NCI-H128 (cell line): ENCODE measurements around the gene GOLGA6C.
"Not testable (repeated sequence)": the region's sequence is repeated elsewhere in the genome, so short reads cannot be mapped to it uniquely, and the experiment has no call there.

ENCODE experiments used
- DNase-seq: peaks from one replicate; lab custom pipeline; 2025; ENCODE audit not compliant: unreplicated experiment; lab: John Stamatoyannopoulos, UW

The GOLGA6C gene

DNA sequence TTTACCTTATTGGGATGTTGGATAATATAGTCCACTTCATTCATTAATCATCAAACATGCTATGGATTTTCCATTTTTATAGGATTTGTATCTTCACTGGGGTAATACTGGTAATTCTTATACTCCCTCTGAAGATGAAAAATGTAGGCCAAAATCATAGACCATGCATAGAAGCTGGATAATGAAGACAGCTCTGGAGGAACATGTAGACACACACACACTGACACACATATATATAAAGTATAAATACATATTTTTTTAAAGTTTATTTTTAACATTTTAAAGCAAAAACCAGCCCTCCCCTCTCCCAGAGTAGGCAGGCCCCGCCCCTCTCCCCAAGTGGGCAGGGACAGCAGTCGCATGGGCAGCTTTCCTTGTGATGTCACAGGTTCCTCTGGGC lies at the start of gene GOLGA6C:
Gene GOLGA6C, plus strand, starts transcription at position 301 of the 400 bp plus-strand sequence. CDS start 265 bp downstream, outside the sequence.
- DNase-seq, result not testable (repeated sequence)

DNA sequence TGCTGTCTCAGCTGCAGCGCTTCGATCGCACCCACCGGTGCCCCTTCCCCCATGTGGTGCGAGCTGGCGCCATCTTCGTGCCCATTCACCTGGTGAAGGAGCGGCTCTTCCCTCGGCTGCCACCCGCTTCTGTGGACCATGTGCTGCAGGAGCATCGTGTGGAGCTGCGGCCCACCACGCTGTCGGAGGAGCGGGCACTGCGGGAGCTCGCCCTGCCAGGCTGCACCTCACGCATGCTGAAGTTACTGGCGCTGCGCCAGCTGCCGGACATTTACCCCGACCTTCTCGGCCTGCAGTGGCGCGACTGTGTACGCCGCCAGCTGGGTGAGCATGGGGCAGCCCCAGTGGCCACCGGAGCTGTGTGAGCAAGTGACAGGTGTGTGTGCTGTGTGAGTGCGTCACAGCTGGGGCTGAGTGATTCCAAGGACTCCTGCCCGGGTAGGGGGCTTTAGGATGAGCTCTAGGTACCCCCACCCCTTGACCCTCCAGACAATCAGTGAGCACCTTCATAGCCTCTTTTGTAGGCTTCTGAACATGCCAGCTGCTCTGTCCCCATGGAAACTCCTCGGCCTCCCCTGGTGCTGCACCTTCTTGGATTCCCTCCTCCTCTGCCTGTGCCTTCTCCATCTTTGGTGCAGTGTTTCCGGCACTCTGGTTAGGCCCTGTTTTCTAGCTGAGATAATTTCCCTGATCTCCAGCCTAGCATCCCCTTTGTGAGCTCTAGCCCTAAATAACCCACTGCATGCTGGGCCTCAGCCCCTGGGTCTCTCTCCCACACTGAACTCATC lies 49.4 kb upstream of the GOLGA6C start:
- DNase-seq, result no peak

GRCh38 chr15:75209289-75209676 lies 48.9 kb upstream of the GOLGA6C start:
- no peak for DNase-seq

GRCh38 chr15:75210811-75211230 lies 47.3 kb upstream of the GOLGA6C start:
- no peak for DNase-seq

GRCh38 chr15:75211436-75212199 lies 46.5 kb upstream of the GOLGA6C start:
- no peak for DNase-seq

DNA sequence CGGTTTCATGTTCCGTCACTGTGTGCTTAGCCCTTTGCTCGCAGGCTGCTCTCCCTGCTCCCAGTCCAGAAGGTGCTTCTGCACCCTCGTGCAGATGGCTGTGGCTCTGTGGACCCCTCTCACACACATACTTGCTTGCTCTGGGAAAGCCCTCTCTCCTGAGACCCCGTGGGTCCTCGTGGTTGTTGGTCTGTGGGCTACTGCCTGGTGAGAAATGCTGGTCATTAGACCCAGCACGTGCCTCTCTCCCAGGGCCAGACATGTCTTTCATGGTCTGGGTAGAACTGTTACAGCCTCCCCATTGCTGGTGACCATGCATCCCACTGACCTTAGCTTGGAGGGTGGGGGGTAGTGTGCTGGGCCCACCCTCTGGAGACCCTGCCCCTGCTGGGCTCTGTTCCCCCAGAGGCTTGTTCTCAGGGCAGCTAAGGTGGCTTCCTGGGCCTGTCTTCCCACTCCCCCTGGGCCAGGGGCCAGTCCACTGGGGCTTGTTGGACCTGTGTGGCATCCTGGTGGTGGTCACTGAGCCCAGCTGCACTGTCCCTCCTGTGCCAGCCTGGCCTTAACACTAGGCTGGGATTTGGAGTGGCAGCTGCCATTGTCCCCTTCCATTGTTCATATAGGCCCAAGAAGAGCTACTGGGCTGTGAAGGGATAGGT lies 45.8 kb upstream of the GOLGA6C start:
- no peak for DNase-seq

DNA sequence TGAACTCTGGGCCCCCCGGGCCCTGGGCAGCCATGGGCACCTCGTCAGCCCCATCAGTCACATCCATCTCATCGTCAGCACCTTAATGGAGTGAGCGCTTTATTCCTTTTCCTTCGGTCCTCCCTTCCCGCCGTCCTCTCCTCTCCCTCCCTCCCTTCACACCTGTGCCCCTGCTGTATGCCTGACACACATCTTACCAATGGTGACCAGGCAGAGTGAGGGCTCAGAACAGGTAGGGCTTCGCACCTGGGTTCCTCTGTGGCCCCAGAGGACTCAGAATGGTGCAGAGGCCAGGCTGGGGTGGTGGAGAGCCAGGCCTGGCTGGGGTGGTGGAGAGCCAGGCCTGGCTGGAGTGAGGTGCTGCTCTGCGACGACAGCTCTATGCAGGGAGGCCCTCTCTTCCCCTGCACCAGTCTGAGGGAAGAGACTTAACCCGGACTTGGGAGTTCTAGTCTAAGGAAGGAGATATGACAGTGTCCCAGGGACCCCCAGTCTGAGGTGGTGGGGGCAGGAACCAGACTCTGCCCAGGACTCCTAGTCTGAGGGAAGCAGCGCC lies 44.8 kb upstream of the GOLGA6C start:
- DNase-seq, result no peak

DNA sequence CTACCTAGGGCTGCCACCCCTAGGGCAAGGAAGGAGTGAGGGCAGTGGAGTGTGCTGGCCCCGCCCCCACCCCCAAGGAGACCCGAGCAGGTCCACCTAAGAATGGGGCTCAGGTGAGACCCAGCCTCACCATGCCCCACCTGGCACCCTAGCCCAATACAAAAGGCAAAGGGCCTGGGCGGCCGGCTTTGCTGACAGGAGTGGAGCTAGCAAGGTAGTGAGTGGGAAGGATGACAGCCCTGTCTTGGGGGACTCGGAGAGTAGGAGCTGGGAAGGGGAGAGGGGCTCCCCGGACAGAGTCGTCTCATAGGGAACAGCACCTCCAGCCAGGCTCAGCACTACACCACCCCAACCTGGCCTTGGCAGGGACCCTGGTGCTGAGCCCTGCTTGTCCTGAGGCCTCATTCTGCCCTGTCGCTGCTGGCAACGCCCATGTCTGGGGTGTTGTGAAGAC lies 44.3 kb upstream of the GOLGA6C start:
- no peak for DNase-seq

DNA sequence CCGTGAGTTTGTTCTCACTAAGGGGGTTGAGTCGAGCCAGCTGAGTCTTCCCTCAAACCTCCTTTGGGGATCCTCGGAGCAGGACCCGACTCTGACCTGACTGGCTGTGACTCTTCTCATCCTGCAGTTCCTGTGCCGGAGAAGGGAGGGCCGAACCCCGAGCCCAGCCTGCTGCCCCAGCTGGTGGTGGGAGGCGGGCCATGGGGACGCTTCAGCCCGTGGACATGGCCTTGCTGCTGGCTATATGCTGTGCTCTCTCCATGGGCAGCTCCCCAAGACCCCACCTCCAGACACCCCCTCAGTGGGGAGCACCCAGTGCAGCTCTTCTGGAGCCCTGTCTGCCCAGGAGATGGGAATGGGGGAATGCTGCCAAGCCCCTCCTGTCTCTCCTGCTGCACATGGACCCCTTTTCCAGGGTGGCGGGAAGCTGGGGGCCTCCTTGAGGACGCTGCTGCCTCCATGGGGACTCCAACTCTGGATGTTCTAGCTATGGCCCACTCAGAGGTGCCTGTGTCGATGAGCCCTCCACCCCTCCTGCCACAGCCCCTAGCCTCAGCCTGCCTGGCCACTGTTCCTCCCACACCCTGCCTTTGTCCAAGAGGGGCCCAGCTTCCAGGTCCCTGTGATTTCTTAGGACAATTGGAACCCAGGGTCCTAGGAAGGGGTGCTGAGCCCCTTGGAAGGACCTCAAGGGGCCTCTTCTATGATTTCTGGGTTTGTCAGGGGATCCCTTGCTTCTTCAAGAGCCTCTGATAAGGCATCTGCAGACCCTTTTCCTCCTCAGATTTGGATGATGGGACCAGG lies 43.6 kb upstream of the GOLGA6C start:
- no peak for DNase-seq

DNA sequence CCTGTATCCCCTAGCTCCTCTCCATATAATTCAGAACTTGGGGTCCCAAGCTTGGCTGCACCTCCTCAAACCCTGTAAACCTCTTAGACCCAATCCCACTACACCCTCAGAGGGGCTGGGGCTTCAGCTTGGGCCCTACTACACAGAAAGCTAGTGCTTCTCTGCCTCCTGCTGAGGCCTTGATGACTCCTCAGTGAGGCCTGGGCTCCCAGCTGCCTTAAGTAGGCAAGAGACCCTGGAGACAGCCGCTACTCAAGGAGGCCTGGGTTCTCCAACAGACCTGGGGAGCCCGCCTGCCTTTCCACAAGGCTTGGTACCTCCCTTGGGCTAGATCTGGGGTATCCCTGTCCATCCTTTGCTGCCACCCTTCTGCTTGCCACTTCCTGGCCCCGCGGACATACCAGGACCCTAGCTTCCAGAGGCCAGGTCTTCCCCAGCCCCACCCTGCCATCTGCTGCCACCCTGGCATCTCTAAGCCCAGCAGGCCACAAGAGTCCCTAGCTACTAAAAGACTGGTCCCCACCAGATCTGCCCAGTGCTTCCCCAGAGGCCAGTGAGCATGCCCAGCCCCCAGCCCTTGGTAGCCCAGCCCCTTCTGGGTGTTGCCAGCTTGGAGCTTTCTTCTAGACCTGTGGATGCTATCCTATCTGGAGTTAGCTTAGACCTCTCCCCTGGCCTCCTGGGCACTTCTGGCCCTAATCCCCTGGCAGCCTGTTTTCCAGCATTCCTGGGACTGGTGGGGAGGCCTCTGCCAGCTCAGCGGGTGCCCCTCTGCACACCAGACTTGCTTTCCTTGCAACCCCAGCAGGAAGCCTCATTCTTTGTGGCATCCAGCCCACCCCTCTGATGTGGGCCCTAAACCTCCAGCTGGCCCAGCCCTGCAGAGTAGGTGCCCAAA lies 42.8 kb upstream of the GOLGA6C start:
- DNase-seq, result no peak

GRCh38 chr15:75217012-75217411 lies 41.1 kb upstream of the GOLGA6C start:
- no peak for DNase-seq

GRCh38 chr15:75217574-75217973 lies 40.6 kb upstream of the GOLGA6C start:
- DNase-seq, result not testable (repeated sequence)

- DNase-seq, result not testable (repeated sequence)
Measured at GRCh38 chr15:75219507-75219929, 38.6 kb upstream of the GOLGA6C start.

DNA sequence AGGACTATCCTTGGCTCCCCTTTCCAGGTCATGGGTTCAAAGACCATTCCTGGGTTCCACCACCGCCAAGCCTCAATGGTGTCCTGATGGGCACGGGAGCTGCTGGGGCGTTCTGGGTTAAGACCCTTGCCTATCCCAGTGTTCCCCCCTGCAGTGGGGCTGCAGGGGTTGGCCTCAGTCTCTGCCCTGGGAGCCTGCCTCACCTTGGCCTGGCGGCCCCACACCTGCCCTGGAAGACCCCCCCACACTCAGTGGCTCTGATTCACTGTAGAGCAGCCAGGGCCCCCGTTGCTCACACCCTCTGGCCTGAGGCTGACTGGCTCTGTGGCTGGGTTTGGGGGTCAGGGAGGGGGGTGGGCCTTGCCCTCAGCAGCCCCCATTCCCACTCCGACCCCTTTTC lies 34.4 kb upstream of the GOLGA6C start:
- DNase-seq, result no peak

DNA sequence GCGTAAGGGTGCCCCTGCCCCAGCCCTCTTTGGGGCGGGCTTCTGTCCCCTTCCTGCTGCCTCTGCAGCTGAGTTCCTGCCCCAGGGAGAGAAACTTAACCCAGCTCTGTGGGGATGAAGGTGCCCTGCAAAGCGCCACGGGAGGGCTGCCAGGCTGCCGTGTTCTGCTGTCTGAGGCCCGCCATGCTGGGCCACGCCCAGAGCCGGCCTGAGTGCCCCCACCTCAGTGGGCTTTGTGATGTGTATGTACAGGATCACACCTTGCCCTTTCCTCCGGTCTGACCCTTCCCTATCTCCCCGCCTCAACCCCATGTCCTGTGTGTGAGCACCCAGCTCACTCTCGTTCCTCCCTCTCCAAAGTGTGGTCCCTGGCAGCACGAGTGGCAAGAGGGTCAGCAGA lies 33.9 kb upstream of the GOLGA6C start:
- DNase-seq, result no peak

- not testable (repeated sequence) for DNase-seq
Measured at GRCh38 chr15:75225102-75225836, 32.9 kb upstream of the GOLGA6C start.

DNA sequence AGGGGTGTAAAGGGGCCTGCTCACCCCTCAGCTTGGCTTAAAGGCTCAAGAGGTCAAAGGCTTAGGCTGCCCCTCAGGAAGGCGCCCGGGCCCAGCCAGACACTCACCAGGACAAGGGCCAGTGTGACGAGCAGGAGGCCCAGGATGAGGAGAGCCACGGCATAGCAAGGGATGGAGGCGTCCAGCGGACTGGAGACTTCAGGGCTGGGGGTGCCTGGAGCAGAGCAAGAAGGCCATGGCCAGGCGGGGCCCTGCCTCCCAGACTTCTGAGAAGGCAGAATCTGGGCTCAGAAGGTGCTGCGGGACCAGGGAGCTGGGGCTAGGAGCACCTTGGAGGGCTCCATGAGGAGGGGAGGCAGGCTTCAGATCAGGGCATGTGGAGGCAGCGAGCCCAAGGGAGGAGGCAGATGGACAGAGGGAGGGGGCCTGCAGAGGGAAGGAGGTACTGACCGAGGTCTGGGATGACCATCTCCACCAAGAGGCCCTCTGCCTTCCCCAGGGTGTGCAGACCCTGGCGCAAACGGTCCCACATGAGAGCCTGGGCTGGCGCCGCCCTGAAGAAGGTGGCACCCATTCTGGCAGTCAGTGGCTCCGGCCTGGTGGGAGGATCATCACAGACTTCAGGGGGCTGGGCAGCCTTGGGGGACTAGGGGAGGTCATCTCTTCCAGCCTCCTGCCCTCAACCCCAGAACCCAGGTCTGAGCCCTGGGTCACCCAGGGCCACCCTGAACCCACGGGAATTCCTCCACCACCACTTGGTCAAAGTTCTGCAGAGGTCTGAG lies 32.0 kb upstream of the GOLGA6C start:
- DNase-seq, result no peak

DNA sequence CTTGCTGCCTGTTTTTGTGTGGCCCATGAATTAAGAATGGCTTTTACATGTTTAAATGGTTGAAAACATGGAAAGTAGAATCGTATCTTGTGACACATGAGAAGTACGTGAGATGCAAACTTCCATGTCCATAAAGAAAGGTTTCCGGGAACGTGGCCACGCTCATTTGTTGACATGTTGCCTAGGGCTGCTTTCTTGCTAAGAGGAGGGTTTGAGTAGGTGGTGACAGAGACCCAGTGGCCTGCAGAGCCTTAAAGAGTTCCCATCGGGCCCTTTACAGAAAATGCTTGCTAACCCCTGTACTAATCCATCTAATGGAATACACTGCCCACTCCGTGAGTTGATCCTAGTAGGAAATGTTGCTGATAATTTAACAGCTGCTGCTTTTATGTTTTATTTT lies 31.0 kb upstream of the GOLGA6C start:
- not testable (repeated sequence) for DNase-seq
